ENCODE data around the gene SOX6.

The SOX6 gene

GRCh38 chr11:16373768-16374167, 17.4 kb upstream of the SOX6 start:
- Histone ChIP-seq H3F3A (ENCODE audit: insufficient read depth, low read length) (no peaks in the 10 kb centered on the region), H3K79me2 (ENCODE audit: insufficient read depth, low read length) (no peaks in the 10 kb centered on the region), H3K4me1 (ENCODE audit: insufficient read depth, low read length, severe bottlenecking) (no peaks in the 10 kb centered on the region), H3K9me2 (ENCODE audit: low read depth, low read length) (no peaks in the 10 kb centered on the region), H3K36me3 (ENCODE audit: insufficient read depth, low read length) (no peaks in the 10 kb centered on the region), H2AFZ (ENCODE audit: low read length) (no peak overlapping the region), H3K4me3 (ENCODE audit: low read depth, low read length, poor library complexity, severe bottlenecking) (no peak overlapping the region), H3K4me2 (ENCODE audit: low read length) (no peak overlapping the region), H3K9ac (ENCODE audit: low read length) (no peak overlapping the region), H4K20me1 (ENCODE audit: insufficient read depth, low read length) (no peaks in the 10 kb centered on the region), H3K27me3 (ENCODE audit: insufficient read depth, low read length) (no peaks in the 10 kb centered on the region), H3K9me3 (ENCODE audit: low read length) (no peaks in the 10 kb centered on the region), H3K27ac (ENCODE audit: low read depth, low read length, poor library complexity, severe bottlenecking) (no peak overlapping the region)
- no peak for TF ChIP-seq CTCF (IDR thresholded peaks at IDR 0.05; ENCODE audit: low read length)
- TF ChIP-seq EZH2 (IDR thresholded peaks at IDR 0.05; ENCODE audit: borderline replicate concordance, low read length), result no peak

- Histone ChIP-seq H3K9me2 (ENCODE audit: low read depth, low read length) (no peaks in the 10 kb centered on the region), H2AFZ (ENCODE audit: low read length) (no peak overlapping the region), H3K4me1 (ENCODE audit: insufficient read depth, low read length, severe bottlenecking) (no peaks in the 10 kb centered on the region), H3K9me3 (ENCODE audit: low read length) (no peaks in the 10 kb centered on the region), H3K4me3 (ENCODE audit: low read depth, low read length, poor library complexity, severe bottlenecking) (no peak overlapping the region), H3K27ac (ENCODE audit: low read depth, low read length, poor library complexity, severe bottlenecking) (no peak overlapping the region), H3K36me3 (ENCODE audit: insufficient read depth, low read length) (no peaks in the 10 kb centered on the region), H4K20me1 (ENCODE audit: insufficient read depth, low read length) (no peaks in the 10 kb centered on the region), H3K4me2 (ENCODE audit: low read length) (no peak overlapping the region), H3F3A (ENCODE audit: insufficient read depth, low read length) (no peaks in the 10 kb centered on the region), H3K79me2 (ENCODE audit: insufficient read depth, low read length) (no peaks in the 10 kb centered on the region), H3K9ac (ENCODE audit: low read length) (no peak overlapping the region), H3K27me3 (ENCODE audit: insufficient read depth, low read length) (no peaks in the 10 kb centered on the region)
- TF ChIP-seq EZH2 (IDR thresholded peaks at IDR 0.05; ENCODE audit: borderline replicate concordance, low read length) (no peak), CTCF (IDR thresholded peaks at IDR 0.05; ENCODE audit: low read length) (no peak)
Measured at GRCh38 chr11:16372355-16372754, 16.0 kb upstream of the SOX6 start.

GRCh38 chr11:16367252-16367651, 10.9 kb upstream of the SOX6 start:
- Histone ChIP-seq H3K9ac (ENCODE audit: low read length) (no peak overlapping the region), H3K27me3 (ENCODE audit: insufficient read depth, low read length) (no peaks in the 10 kb centered on the region), H3K4me2 (ENCODE audit: low read length) (no peak overlapping the region)

More at GRCh38 chr11:16367252-16367651, 10.9 kb upstream of the SOX6 start:
- no peaks in the 10 kb centered on the region for H3K36me3 ChIP-seq (ENCODE audit: insufficient read depth, low read length)
- no peak overlapping the region for H3K4me3 ChIP-seq (ENCODE audit: low read depth, low read length, poor library complexity, severe bottlenecking)
- no peak overlapping the region for H3K27ac ChIP-seq (ENCODE audit: low read depth, low read length, poor library complexity, severe bottlenecking)
- no peak overlapping the region for H2AFZ ChIP-seq (ENCODE audit: low read length)
- no peaks in the 10 kb centered on the region for H3K79me2 ChIP-seq (ENCODE audit: insufficient read depth, low read length)
- H3K4me1 ChIP-seq (ENCODE audit: insufficient read depth, low read length, severe bottlenecking), result no peaks in the 10 kb centered on the region
- H3K9me3 ChIP-seq (ENCODE audit: low read length), result no peaks in the 10 kb centered on the region
- H3F3A ChIP-seq (ENCODE audit: insufficient read depth, low read length), result no peaks in the 10 kb centered on the region
- no peak for TF ChIP-seq EZH2 (IDR thresholded peaks at IDR 0.05; ENCODE audit: borderline replicate concordance, low read length)
- TF ChIP-seq CTCF (IDR thresholded peaks at IDR 0.05; ENCODE audit: low read length), result no peak
- no peaks in the 10 kb centered on the region for H3K9me2 ChIP-seq (ENCODE audit: low read depth, low read length)
- no peaks in the 10 kb centered on the region for H4K20me1 ChIP-seq (ENCODE audit: insufficient read depth, low read length)
